GM12872 (cell line): ENCODE results near the gene PHOSPHO2.

Source experiments
- TF ChIP-seq, protein P1 (sequence below): IDR thresholded peaks from 3 replicates; pipeline ENCODE4 v1.5.1; 2011; ENCODE audit warnings: low read depth, mild to moderate bottlenecking, low read length, moderate library complexity; ENCODE audit not compliant: insufficient read depth

Gene PHOSPHO2

DNA sequence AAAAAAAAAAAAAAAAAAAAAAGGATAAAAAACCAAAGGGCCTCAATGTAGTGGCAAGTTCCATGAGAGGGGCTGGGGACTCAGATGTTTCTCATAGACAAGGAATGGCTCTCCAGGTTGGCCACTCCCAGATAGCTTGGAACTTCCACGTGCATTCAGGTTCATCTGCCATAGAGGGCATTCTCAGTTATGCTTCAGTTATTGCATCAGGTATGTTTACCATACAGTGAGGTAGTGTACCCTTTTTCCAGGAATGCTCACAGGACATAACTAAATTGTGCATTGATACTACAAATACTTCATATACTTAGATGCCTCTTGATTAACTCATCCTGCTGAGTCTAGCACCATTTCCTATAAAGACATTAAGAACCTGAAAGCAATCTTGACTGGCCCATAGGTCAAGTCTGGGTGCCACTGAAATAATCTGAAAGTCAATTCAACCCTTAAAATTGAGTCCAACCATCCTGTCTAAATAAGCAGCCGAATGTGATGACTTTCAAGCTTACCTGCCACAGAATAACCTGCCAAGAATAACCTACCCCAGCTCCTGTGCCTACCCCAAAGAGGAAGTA lies 24.7 kb downstream of the PHOSPHO2 start:
- TF ChIP-seq, protein P1, sequence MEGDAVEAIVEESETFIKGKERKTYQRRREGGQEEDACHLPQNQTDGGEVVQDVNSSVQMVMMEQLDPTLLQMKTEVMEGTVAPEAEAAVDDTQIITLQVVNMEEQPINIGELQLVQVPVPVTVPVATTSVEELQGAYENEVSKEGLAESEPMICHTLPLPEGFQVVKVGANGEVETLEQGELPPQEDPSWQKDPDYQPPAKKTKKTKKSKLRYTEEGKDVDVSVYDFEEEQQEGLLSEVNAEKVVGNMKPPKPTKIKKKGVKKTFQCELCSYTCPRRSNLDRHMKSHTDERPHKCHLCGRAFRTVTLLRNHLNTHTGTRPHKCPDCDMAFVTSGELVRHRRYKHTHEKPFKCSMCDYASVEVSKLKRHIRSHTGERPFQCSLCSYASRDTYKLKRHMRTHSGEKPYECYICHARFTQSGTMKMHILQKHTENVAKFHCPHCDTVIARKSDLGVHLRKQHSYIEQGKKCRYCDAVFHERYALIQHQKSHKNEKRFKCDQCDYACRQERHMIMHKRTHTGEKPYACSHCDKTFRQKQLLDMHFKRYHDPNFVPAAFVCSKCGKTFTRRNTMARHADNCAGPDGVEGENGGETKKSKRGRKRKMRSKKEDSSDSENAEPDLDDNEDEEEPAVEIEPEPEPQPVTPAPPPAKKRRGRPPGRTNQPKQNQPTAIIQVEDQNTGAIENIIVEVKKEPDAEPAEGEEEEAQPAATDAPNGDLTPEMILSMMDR = no peak

DNA sequence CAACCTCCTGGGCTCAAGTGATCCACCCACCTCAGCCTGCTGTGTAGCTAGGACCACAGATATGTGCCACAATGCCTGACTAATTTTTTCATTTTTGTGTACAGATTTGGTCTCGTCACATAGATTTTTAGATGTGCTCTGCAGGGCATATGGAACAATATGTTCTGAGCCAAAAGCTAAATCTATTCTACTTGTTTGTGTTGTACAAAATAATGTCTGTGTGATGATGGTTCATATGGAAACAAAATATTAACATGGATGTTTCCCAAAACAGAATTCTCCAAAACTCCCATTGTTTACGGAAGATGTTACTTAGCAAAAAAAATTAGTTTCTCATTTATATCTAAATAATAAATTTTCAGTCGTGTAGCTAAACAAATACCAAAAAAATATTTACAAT lies 26.7 kb downstream of the PHOSPHO2 start:
- TF ChIP-seq, protein P1 = no peak

DNA sequence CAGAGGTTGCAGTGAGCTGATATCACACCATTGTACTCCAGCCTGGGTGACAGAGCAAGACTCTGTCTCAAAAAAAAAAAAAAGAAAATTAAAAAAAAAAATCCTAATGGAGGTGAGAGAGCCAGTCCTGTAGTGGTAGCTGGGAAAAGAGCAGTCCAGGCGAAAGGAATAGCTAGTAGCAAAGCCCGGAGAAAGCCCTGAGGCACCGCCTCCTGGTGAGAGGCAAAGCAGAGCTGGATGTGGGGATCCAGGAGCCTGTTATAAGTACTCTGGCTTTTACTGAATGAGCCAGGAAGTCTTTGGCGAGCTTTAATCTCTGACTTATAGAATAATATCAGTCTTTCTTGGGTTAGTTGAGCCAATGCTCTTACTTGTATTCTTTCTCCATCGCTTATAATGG lies 32.8 kb downstream of the PHOSPHO2 start:
- TF ChIP-seq, protein P1 = no peak

DNA sequence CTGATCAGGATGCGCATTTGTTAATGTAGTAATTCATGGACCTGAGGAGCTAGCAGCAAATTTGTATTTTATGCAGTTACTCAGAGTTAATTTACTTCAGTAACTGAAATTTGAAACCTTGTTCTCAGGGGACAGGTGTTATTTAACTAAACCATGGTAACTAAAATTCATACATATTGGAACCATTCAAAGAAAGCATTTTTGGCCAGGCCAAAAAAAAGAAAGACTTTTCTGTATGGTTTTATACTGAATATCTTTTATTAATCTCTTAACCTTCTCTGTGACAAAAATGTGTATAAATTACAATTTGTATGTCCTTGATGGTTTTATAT lies 35.0 kb downstream of the PHOSPHO2 start:
- TF ChIP-seq, protein P1 = no peak

DNA sequence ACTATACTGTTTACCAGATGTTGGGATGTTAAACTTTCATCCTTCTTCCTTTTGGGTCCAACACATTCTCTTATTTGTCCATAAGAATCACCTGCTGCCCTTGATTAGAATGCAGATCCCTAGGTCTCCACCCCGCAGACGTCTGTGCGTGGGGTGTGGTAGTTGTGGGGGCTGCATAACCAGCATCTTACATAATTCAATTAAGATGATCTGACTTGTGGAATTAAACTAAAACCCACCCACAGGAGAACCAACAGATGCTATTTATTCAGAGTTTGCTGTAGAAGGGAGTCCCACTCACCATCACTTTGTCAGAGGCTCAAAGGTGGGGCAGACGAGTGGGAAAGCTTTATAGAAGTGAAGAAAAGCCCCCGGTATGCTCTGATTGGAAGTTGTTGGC lies 37.8 kb downstream of the PHOSPHO2 start:
- TF ChIP-seq, protein P1 = no peak

DNA sequence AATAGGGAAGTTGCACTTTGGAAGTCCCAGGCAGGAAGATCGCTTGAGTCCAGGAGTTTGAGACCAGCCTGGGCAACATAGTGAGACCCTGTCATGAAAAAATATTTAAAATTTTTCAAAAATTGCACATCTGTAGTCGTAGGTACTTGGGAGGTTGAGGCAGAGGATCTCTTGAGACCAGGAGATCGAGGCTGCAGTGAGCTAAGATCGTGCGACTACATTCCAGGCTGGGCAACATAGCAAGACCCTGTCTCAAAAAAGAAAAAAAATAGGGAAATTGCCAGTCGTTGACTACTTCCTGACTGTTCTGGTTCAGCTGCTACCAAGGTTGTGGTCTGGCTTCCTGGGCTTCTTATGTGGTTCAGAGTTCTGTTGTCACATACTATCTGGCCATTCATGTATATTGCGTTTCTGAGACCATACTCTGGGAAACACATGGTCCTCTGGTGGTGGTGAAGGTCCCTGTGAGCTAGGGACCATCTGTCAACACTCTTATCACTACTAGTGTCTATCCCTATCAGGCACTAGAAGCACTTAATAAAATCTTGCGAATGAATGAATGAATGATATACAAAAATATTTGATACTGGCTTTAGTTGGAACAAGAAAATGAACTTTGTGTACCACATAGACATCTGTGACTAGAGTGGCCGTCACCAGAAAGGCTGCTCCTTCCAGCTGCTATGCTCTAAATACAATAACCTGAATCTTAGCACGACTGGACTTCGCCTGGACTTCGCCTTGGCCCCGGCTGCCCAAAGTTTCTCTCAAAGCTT lies 38.5 kb downstream of the PHOSPHO2 start:
- TF ChIP-seq, protein P1 = no peak

DNA sequence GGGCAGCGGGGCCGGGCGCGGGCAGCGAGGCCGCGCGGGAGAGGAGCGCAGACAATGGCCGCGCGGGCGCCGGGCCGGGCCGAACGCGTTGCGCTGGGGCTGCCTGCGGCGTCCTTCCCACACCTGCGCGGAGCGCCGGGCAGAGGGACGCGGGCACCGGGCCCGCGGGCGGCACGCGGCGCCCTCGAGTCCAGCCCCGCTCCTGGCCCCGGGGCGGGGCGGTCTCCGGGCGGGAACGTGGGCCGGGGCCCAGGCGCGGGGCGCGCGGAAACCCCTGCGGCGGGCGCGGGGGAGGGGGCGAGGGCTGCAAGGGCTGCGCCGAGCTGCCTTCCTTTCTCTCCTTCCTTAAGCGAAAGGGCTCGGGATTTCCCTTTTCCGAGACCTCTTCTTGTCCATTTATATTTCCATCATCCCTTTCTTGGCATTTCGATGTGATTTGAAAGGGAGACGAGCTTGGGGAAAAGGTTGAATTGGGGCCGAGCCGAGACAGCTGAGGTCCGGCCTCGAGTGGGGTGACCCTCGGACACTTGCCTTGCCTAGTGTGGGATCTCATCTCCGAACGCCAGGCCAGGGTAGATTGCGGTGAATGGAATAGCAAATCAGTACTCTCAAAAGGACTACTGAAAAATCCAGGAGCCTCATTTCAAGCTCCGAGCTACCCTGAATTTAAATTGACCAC lies 40.0 kb downstream of the PHOSPHO2 start:
- TF ChIP-seq, protein P1 = no peak
